ENCODE results near the gene PCYT1A.

The PCYT1A gene

GRCh38 chr3:196281962-196282361, 5.6 kb downstream of the PCYT1A start:
- TF ChIP-seq CTCF (conservative IDR thresholded peaks at IDR 0.05), result no peak
- H3K27ac ChIP-seq, result no peak overlapping the region

GRCh38 chr3:196280689-196281440, 6.7 kb downstream of the PCYT1A start:
- no peak overlapping the region for H3K27ac ChIP-seq
- no peak for TF ChIP-seq CTCF (conservative IDR thresholded peaks at IDR 0.05)

- TF ChIP-seq CTCF (conservative IDR thresholded peaks at IDR 0.05), result no peak
- no peak overlapping the region for H3K27ac ChIP-seq
Measured at GRCh38 chr3:196275126-196275525, 12.4 kb downstream of the PCYT1A start.

GRCh38 chr3:196274585-196274984, 12.9 kb downstream of the PCYT1A start:
- H3K27ac ChIP-seq, result no peak overlapping the region
- no peak for TF ChIP-seq CTCF (conservative IDR thresholded peaks at IDR 0.05)

GRCh38 chr3:196273655-196274054, 13.9 kb downstream of the PCYT1A start:
- H3K27ac ChIP-seq, result no peak overlapping the region
- no peak for TF ChIP-seq CTCF (conservative IDR thresholded peaks at IDR 0.05)

- no peak overlapping the region for H3K27ac ChIP-seq
- TF ChIP-seq CTCF (conservative IDR thresholded peaks at IDR 0.05), result no peak
Measured at GRCh38 chr3:196272826-196273225, 14.7 kb downstream of the PCYT1A start.

GRCh38 chr3:196270499-196270898, 17.0 kb downstream of the PCYT1A start:
- no peak for TF ChIP-seq CTCF (conservative IDR thresholded peaks at IDR 0.05)
- H3K27ac ChIP-seq, result no peak overlapping the region
